DOHH2 (cell line): ENCODE results near the gene CHKA.

Experiments used
- H3F3A ChIP-seq: fragments of 200-600 bp; sonication (generic), shearing (Covaris generic); 2 replicates; pipeline ENCODE4 v1.6.0; 2016; ENCODE audit warnings: antibody characterized with exemption, mild to moderate bottlenecking; ENCODE audit not compliant: control insufficient read depth, insufficient read depth
- H3K27ac ChIP-seq: fragments of 200-600 bp; sonication (generic); 2 replicates; pipeline ENCODE4 v1.5.1; 2014; ENCODE audit warnings: low read depth, mild to moderate bottlenecking, low read length, moderate library complexity
- H3K27me3 ChIP-seq: fragments of 200-600 bp; sonication (generic); 2 replicates; pipeline ENCODE4 v1.6.1; 2014; ENCODE audit warnings: mild to moderate bottlenecking, low read length, mixed read lengths; ENCODE audit not compliant: control insufficient read depth
- H3K36me3 ChIP-seq: fragments of 200-600 bp; sonication (generic); 2 replicates; pipeline ENCODE4 v1.6.1; 2014; ENCODE audit warnings: mild to moderate bottlenecking, low read length, moderate library complexity, mixed read lengths; ENCODE audit not compliant: control insufficient read depth
- H3K4me1 ChIP-seq: fragments of 200-600 bp; sonication (generic); 2 replicates; pipeline ENCODE4 v1.6.1; 2014; ENCODE audit warnings: mild to moderate bottlenecking, low read length, mixed read lengths; ENCODE audit not compliant: control insufficient read depth
- H3K4me2 ChIP-seq: fragments of 200-600 bp; sonication (generic); 2 replicates; pipeline ENCODE4 v1.6.0; 2014; ENCODE audit warnings: mild to moderate bottlenecking, low read length, moderate library complexity
- H3K4me3 ChIP-seq: fragments of 200-600 bp; sonication (generic); 2 replicates; pipeline ENCODE4 v1.5.1; 2014; ENCODE audit warnings: mild to moderate bottlenecking, low read length, mixed read lengths
- H3K79me2 ChIP-seq: fragments of 200-600 bp; sonication (generic); 2 replicates; pipeline ENCODE4 v1.6.1; 2014; ENCODE audit warnings: mild to moderate bottlenecking, low read length, mixed read lengths; ENCODE audit not compliant: control insufficient read depth
- H3K9me2 ChIP-seq: fragments of 200-600 bp; sonication (generic); replicated peaks from 2 replicates; pipeline ENCODE4 v1.6.1; 2014; ENCODE audit warnings: mild to moderate bottlenecking, low read length, mixed read lengths; ENCODE audit not compliant: control insufficient read depth
- H3K9me3 ChIP-seq: fragments of 200-600 bp; sonication (generic); 2 replicates; pipeline ENCODE4 v1.6.1; 2014; ENCODE audit warnings: antibody characterized with exemption, low read length, mixed read lengths; ENCODE audit not compliant: control insufficient read depth, insufficient read depth
- H4K20me1 ChIP-seq: fragments of 200-600 bp; sonication (generic); 2 replicates; pipeline ENCODE4 v1.6.0; 2014; ENCODE audit warnings: low read depth, mild to moderate bottlenecking, antibody characterized with exemption, low read length, moderate library complexity; ENCODE audit not compliant: control insufficient read depth, insufficient read depth
- CTCF ChIP-seq: fragments of 200-600 bp; sonication (generic); IDR thresholded peaks from one replicate; pipeline ENCODE4 v1.5.1; 2014; ENCODE audit warnings: antibody characterized with exemption, mild to moderate bottlenecking, low read depth, low read length; ENCODE audit not compliant: poor library complexity, severe bottlenecking
- EZH2phosphoT487 ChIP-seq: fragments of 200-600 bp; sonication (generic); IDR thresholded peaks from 2 replicates; pipeline ENCODE4 v1.6.1; 2017; ENCODE audit warnings: borderline replicate concordance, mild to moderate bottlenecking, antibody characterized with exemption, low read length, moderate library complexity, mixed read lengths

Gene CHKA

DNA sequence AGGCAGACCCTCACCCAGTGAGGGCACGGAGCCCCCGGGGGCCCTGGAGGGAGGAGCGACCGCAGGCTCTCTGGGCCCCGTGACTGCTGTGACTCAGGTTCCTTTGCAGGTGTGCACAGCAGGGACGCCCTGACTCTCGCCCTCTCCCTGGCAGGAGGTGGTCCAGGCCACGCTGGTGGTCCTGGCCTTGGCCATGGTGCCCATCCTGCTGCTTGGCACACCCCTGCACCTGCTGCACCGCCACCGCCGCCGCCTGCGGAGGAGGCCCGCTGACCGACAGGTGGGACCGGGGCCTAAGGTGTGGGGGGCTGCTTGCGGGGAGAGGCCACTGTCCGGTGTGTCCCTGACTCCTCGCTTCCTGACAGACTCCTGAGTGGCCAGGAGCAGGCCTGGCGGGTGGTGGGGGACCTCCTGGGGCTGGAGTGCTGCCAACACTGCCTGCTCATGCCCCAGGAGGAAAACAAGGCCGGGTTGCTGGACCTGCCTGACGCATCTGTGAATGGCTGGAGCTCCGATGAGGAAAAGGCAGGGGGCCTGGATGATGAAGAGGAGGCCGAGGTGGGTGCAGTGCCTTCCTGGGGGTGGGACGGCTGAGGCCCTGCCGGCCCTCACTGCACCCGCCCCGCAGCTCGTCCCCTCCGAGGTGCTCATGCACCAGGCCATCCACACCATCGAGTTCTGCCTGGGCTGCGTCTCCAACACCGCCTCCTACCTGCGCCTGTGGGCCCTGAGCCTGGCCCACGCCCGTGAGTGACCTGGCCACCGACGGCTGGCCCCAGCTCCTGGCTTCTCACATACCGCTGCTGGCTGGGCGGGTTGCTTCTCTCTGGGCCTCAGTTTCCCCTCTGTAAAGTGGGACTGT, 71.4 kb downstream of the CHKA start:
- no peaks in the 10 kb centered on the region for H3K27me3 ChIP-seq
- peaks cover 3% of the 10 kb centered on the region; the same call in 1 of the 2 replicates for H3F3A ChIP-seq
- H3K9me3 ChIP-seq, result no peaks in the 10 kb centered on the region
- no peak overlapping the region for H3K4me2 ChIP-seq
- no peak for TF ChIP-seq CTCF
- no peak for TF ChIP-seq EZH2phosphoT487
- H3K9me2 ChIP-seq, result no peaks in the 10 kb centered on the region
- H3K36me3 ChIP-seq, result peaks cover 26% of the 10 kb centered on the region
- H3K4me3 ChIP-seq, result no peak overlapping the region
- H3K79me2 ChIP-seq, result no peaks in the 10 kb centered on the region
- H4K20me1 ChIP-seq, result no peaks in the 10 kb centered on the region
- no peak overlapping the region for H3K27ac ChIP-seq
- no peaks in the 10 kb centered on the region for H3K4me1 ChIP-seq

GRCh38 chr11:68048681-68049508, 72.3 kb downstream of the CHKA start:
- Histone ChIP-seq H3K9me2 (no peaks in the 10 kb centered on the region), H3K36me3 (peaks cover 26% of the 10 kb centered on the region), H3K4me3 (no peak overlapping the region), H3K27me3 (no peaks in the 10 kb centered on the region), H3K9me3 (no peaks in the 10 kb centered on the region), H3F3A (peaks cover 3% of the 10 kb centered on the region; the same call in 1 of the 2 replicates), H3K4me1 (no peaks in the 10 kb centered on the region), H3K4me2 (no peak overlapping the region), H3K27ac (no peak overlapping the region), H3K79me2 (no peaks in the 10 kb centered on the region), H4K20me1 (no peaks in the 10 kb centered on the region)
- no peak for TF ChIP-seq EZH2phosphoT487
- no peak for TF ChIP-seq CTCF

GRCh38 chr11:68047437-68048290, 73.5 kb downstream of the CHKA start:
- Histone ChIP-seq H3F3A (no peaks in the 10 kb centered on the region), H3K79me2 (no peaks in the 10 kb centered on the region), H3K27ac (no peak overlapping the region), H3K4me1 (no peaks in the 10 kb centered on the region), H3K9me2 (no peaks in the 10 kb centered on the region), H3K9me3 (no peaks in the 10 kb centered on the region), H3K36me3 (peaks cover 19% of the 10 kb centered on the region; the same call in 1 of the 2 replicates), H3K4me3 (no peak overlapping the region), H3K27me3 (no peaks in the 10 kb centered on the region), H3K4me2 (no peak overlapping the region), H4K20me1 (no peaks in the 10 kb centered on the region)
- TF ChIP-seq CTCF (no peak), EZH2phosphoT487 (no peak)
